Liver (tissue), 9 donors: ENCODE data around the gene ZC3H15. TPM values are rescaled to one million over a fixed set of nuclear protein-coding genes. Genes with fewer than 3 reads are reported as not detected.

Experiments used
- DNase-seq: peaks from one replicate; pipeline ENCODE4 v3.0.0-alpha.2; 2017; ENCODE audit warnings: low spot score
- H3K27ac ChIP-seq, 2 donors: one replicate each; pipeline ENCODE4 v1.7.0; 2013; ENCODE audit warnings: inconsistent platforms in 2 of 2, low read length in 2 of 2, control low read depth in 1 of 2, low read depth in 1 of 2, mild to moderate bottlenecking in 1 of 2
- H3K27me3 ChIP-seq, 4 donors: one replicate each; pipeline versions ENCODE4 v1.6.1 to v1.7.0; 2013; ENCODE audit warnings: low read length in 3 of 4, inconsistent platforms in 1 of 4, mild to moderate bottlenecking in 1 of 4, moderate library complexity in 1 of 4; ENCODE audit not compliant: control insufficient read depth in 4 of 4, insufficient read depth in 4 of 4
- H3K36me3 ChIP-seq, 4 donors: one replicate each; pipeline versions ENCODE4 v1.6.1 to v1.7.0; 2013; ENCODE audit warnings: low read length in 3 of 4, mild to moderate bottlenecking in 3 of 4, low read depth in 1 of 4, moderate library complexity in 1 of 4; ENCODE audit not compliant: control insufficient read depth in 4 of 4, insufficient read depth in 3 of 4
- H3K4me1 ChIP-seq, 4 donors: one replicate each; pipeline versions ENCODE4 v1.6.1 to v1.7.0; 2013; ENCODE audit warnings: low read length in 3 of 4, mild to moderate bottlenecking in 3 of 4, moderate library complexity in 1 of 4; ENCODE audit not compliant: control insufficient read depth in 4 of 4, insufficient read depth in 4 of 4
- H3K4me3 ChIP-seq, 3 donors: one replicate each; pipeline versions ENCODE4 v1.6.1 to v1.7.0; 2013; ENCODE audit warnings: low read length in 3 of 3, control low read depth in 1 of 3, low read depth in 1 of 3, mild to moderate bottlenecking in 1 of 3
- H3K9ac ChIP-seq, 2 donors: one replicate each; pipeline ENCODE4 v1.7.0; 2013; ENCODE audit warnings: low read length in 2 of 2, mild to moderate bottlenecking in 2 of 2, moderate library complexity in 2 of 2, control low read depth in 1 of 2, low read depth in 1 of 2
- H3K9me3 ChIP-seq, 4 donors: one replicate each; pipeline versions ENCODE4 v1.6.1 to v1.7.0; 2013; ENCODE audit warnings: low read length in 3 of 4; ENCODE audit not compliant: control insufficient read depth in 4 of 4
- ATF3 ChIP-seq: IDR thresholded peaks from 2 replicates; pipeline ENCODE4 v1.6.1; 2016; ENCODE audit warnings: antibody characterized with exemption
- EGR1 ChIP-seq, 2 donors: IDR thresholded peaks; 2 replicates each; pipeline ENCODE4 v1.6.1; 2016 to 2018; ENCODE audit warnings: antibody characterized with exemption in 2 of 2, low read depth in 2 of 2
- FOXA1 ChIP-seq: IDR thresholded peaks from 2 replicates; pipeline ENCODE4 v1.6.1; 2016; ENCODE audit warnings: antibody characterized with exemption
- FOXA2 ChIP-seq: IDR thresholded peaks from 2 replicates; pipeline ENCODE4 v1.6.1; 2016; ENCODE audit warnings: antibody characterized with exemption
- GABPA ChIP-seq, 2 donors: IDR thresholded peaks in 1 of 2; conservative IDR thresholded peaks in 1 of 2; 2 replicates each; pipeline ENCODE4 v1.6.1; 2016; ENCODE audit warnings: antibody characterized with exemption in 2 of 2, mild to moderate bottlenecking in 1 of 2, moderate library complexity in 1 of 2
- HNF4A ChIP-seq, 2 donors: conservative IDR thresholded peaks; 2 replicates each; pipeline ENCODE4 v1.6.1; 2016; ENCODE audit warnings: antibody characterized with exemption in 2 of 2, mild to moderate bottlenecking in 2 of 2
- HNF4G ChIP-seq: IDR thresholded peaks from 2 replicates; pipeline ENCODE4 v1.6.1; 2016; ENCODE audit warnings: antibody characterized with exemption
- JUND ChIP-seq, 2 donors: IDR thresholded peaks; 2 replicates each; pipeline ENCODE4 v1.6.1; 2016; ENCODE audit warnings: antibody characterized with exemption in 2 of 2
- NR2F2 ChIP-seq: IDR thresholded peaks from 2 replicates; pipeline ENCODE4 v1.6.1; 2016; ENCODE audit warnings: antibody characterized with exemption
- RAD21 ChIP-seq, 2 donors: IDR thresholded peaks; 2 replicates each; pipeline ENCODE4 v1.6.1; 2016; ENCODE audit warnings: antibody characterized with exemption in 2 of 2, mild to moderate bottlenecking in 2 of 2
- RXRA ChIP-seq, 2 donors: IDR thresholded peaks; 2 replicates each; pipeline ENCODE4 v1.6.1; 2017 to 2018; ENCODE audit warnings: antibody characterized with exemption in 2 of 2, mild to moderate bottlenecking in 1 of 2
- SP1 ChIP-seq: IDR thresholded peaks from 2 replicates; pipeline ENCODE4 v1.6.1; 2018; ENCODE audit warnings: antibody characterized with exemption, mild to moderate bottlenecking
- TAF1 ChIP-seq: conservative IDR thresholded peaks from 2 replicates; pipeline ENCODE4 v1.6.1; 2016; ENCODE audit warnings: antibody characterized with exemption, mild to moderate bottlenecking
- YY1 ChIP-seq: IDR thresholded peaks from 2 replicates; pipeline ENCODE4 v1.6.1; 2016; ENCODE audit warnings: antibody characterized with exemption, mild to moderate bottlenecking
- ZBTB33 ChIP-seq: IDR thresholded peaks from 2 replicates; pipeline ENCODE4 v1.6.1; 2016; ENCODE audit warnings: antibody characterized with exemption
- WGBS: extraction: QIAGEN DNeasy Blood & Tissue Kit; methylation state at CpG from one replicate; pipeline ENCODE4 v1.1.7; 2013; 5-methylcytosine and 5-hydroxymethylcytosine counted together
- polyA plus RNA-seq, 2 donors: library from polyadenylated mRNA; stranded (reverse) in 1 of 2; unstranded in 1 of 2; fragments of 200-250 nt in 1 of 2; fragments of >200 nt in 1 of 2; fragmentation: Nextera tagmentation in 1 of 2; extraction: Ambion mirVana in 1 of 2; gene quantifications; one replicate each; pipeline versions ENCODE4 v1.2.1 to v1.2.3, GENCODE V29; 2013 to 2015
- total RNA-seq, 2 donors: library from RNA; depleted of rRNA; stranded (reverse); fragments of >200 nt; gene quantifications; one replicate each; pipeline ENCODE4 v1.2.3, GENCODE V29; 2014
- TF ChIP-seq, protein P1 (sequence below): fragments of 150-350 bp; IDR thresholded peaks from 2 replicates; pipeline ENCODE4 v1.5.1; 2017; ENCODE audit warnings: improper control_type of control experiment, low read depth, low read length; ENCODE audit not compliant: missing input control
- TF ChIP-seq, protein P2 (sequence below): IDR thresholded peaks from 2 replicates; pipeline ENCODE4 v1.6.1; 2016; ENCODE audit warnings: antibody characterized with exemption, mild to moderate bottlenecking
- TF ChIP-seq, protein P3 (sequence below): IDR thresholded peaks from 2 replicates; pipeline ENCODE4 v1.6.1; 2016; ENCODE audit warnings: antibody characterized with exemption
- donor health status: healthy.
- donor health status: healthy.
- donor health status: healthy.
- donor health status: healthy.
- donor health status: healthy.

ZC3H15 gene
- 10 to 100 TPM; 30.2 to 37.1 TPM for total RNA-seq
- polyA plus RNA-seq = 10 to 100 TPM; 29.6 to 63.5 TPM

DNA sequence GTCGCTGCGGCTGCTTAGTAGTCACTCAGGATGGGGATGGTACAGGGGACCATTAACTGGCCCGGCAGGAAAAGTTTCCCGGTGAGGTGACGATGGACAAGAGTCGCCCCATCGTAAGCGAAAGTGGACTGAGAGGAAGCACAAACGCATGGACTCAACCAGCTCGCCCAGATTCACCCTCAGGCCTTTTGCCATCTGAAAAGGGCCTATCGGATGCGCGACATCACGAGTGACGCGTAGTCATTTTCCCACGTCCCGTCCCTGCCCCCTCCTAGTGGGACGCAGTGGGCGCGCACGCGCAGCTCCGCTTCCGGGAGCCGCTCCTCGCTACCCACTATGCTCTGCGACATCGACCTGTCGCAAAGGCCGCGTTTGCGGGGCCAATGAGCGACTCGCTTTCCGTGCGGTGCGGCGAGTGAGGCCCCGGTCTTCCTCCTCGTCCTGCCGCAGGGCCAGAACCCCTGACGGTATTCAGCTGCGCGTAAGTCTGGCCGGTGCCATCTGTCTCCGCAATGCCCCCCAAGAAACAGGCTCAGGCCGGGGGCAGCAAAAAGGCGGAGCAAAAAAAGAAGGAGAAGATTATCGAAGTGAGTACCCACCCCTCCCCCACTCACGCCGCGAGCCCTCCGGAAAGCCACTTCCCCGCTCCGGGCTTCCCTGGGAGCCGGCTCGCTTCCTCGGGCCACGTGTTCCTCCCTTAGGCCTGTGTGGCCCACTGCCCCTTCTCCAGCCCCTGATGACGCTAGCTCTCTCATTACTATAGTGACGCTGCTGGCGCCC, at the start of gene ZC3H15:
ZC3H15 (plus strand) TSS at position 390 of the 780 bp plus-strand sequence; CDS start at position 513, 123 bp downstream.
- Histone ChIP-seq H3K4me3 (peak within 1 kb of the TSS; percentile 70 to 95 (median 84)), H3K9me3 (no peaks in the 10 kb centered on the region), H3K4me1 (peaks cover 4 to 28% (median 17%) of the 10 kb centered on the region in 4 donors), H3K9ac (peak within 1 kb of the TSS; percentile 93 to 99), H3K36me3 (no peaks in the 10 kb centered on the region), H3K27me3 (no peaks in the 10 kb centered on the region), H3K27ac (peak within 1 kb of the TSS; percentile 91 to 96)
- DNase-seq = peak; percentile 93
- TF ChIP-seq, protein P1, sequence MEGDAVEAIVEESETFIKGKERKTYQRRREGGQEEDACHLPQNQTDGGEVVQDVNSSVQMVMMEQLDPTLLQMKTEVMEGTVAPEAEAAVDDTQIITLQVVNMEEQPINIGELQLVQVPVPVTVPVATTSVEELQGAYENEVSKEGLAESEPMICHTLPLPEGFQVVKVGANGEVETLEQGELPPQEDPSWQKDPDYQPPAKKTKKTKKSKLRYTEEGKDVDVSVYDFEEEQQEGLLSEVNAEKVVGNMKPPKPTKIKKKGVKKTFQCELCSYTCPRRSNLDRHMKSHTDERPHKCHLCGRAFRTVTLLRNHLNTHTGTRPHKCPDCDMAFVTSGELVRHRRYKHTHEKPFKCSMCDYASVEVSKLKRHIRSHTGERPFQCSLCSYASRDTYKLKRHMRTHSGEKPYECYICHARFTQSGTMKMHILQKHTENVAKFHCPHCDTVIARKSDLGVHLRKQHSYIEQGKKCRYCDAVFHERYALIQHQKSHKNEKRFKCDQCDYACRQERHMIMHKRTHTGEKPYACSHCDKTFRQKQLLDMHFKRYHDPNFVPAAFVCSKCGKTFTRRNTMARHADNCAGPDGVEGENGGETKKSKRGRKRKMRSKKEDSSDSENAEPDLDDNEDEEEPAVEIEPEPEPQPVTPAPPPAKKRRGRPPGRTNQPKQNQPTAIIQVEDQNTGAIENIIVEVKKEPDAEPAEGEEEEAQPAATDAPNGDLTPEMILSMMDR = no peak
- TF ChIP-seq JUND (IDR thresholded peaks at IDR 0.05) (peak; percentile 9 to 54), ATF3 (no peak), EGR1 (IDR thresholded peaks at IDR 0.05; ENCODE audit: low read depth in 2 of 2) (peak in 1 of 2 donors; percentile 78), NR2F2 (peak; percentile 67), TAF1 (peak; percentile 90), SP1 (peak; percentile 55), HNF4G (no peak), FOXA1 (peak; percentile 19), ZBTB33 (peak; percentile 89), GABPA (IDR thresholded peaks at IDR 0.05 in 1 of 2, conservative IDR thresholded peaks at IDR 0.05 in 1 of 2) (peak in 1 of 2 donors; percentile 83), RXRA (IDR thresholded peaks at IDR 0.05) (peak in 1 of 2 donors; percentile 47), HNF4A (conservative IDR thresholded peaks at IDR 0.05) (peak; percentile 19 to 47), YY1 (peak; percentile 93), FOXA2 (peak; percentile 36), RAD21 (IDR thresholded peaks at IDR 0.05) (peak; percentile 14 to 23)
- TF ChIP-seq, protein P2, sequence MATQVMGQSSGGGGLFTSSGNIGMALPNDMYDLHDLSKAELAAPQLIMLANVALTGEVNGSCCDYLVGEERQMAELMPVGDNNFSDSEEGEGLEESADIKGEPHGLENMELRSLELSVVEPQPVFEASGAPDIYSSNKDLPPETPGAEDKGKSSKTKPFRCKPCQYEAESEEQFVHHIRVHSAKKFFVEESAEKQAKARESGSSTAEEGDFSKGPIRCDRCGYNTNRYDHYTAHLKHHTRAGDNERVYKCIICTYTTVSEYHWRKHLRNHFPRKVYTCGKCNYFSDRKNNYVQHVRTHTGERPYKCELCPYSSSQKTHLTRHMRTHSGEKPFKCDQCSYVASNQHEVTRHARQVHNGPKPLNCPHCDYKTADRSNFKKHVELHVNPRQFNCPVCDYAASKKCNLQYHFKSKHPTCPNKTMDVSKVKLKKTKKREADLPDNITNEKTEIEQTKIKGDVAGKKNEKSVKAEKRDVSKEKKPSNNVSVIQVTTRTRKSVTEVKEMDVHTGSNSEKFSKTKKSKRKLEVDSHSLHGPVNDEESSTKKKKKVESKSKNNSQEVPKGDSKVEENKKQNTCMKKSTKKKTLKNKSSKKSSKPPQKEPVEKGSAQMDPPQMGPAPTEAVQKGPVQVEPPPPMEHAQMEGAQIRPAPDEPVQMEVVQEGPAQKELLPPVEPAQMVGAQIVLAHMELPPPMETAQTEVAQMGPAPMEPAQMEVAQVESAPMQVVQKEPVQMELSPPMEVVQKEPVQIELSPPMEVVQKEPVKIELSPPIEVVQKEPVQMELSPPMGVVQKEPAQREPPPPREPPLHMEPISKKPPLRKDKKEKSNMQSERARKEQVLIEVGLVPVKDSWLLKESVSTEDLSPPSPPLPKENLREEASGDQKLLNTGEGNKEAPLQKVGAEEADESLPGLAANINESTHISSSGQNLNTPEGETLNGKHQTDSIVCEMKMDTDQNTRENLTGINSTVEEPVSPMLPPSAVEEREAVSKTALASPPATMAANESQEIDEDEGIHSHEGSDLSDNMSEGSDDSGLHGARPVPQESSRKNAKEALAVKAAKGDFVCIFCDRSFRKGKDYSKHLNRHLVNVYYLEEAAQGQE = peak; percentile 63
- TF ChIP-seq, protein P3, sequence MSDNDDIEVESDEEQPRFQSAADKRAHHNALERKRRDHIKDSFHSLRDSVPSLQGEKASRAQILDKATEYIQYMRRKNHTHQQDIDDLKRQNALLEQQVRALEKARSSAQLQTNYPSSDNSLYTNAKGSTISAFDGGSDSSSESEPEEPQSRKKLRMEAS = peak; percentile 81
- under 1% methylated on average over 63 of the region's 63 CpGs for WGBS
